GM12872 (cell line): ENCODE data around the gene CACNG7.

ENCODE experiments used
- CTCF ChIP-seq: IDR thresholded peaks from 3 replicates; pipeline ENCODE4 v1.5.1; 2011; ENCODE audit warnings: low read depth, mild to moderate bottlenecking, low read length, moderate library complexity; ENCODE audit not compliant: insufficient read depth

The CACNG7 gene

GRCh38 chr19:53881482-53882390 is 27.3 kb upstream of the CACNG7 start, which contains the start of gene PRKCG:
Gene PRKCG, plus strand, starts transcription at chr19:53882197. Its CDS starts 298 bp downstream, at chr19:53882495.
- TF ChIP-seq CTCF: no peak

GRCh38 chr19:53882391-53883050 is 26.6 kb upstream of the CACNG7 start:
- no peak for TF ChIP-seq CTCF

- no peak for TF ChIP-seq CTCF
These were observed 25.8 kb upstream of the CACNG7 start for GRCh38 chr19:53883231-53883661.

GRCh38 chr19:53883741-53884140 is 25.3 kb upstream of the CACNG7 start:
- TF ChIP-seq CTCF: no peak

- no peak for TF ChIP-seq CTCF
These were observed 24.8 kb upstream of the CACNG7 start for GRCh38 chr19:53884256-53884655.

GRCh38 chr19:53885036-53885435 is 24.0 kb upstream of the CACNG7 start:
- TF ChIP-seq CTCF: no peak

- TF ChIP-seq CTCF: no peak
These were observed 16.6 kb upstream of the CACNG7 start for GRCh38 chr19:53892301-53892980.
